HPDE6-E6E7 (cell line): Measurements from ENCODE around the gene PIK3AP1.

Source experiments
- DNase-seq: peaks from one replicate; pipeline ENCODE4 v3.0.0; 2011; ENCODE audit warnings: missing footprints; ENCODE audit errors: extremely low spot score

The PIK3AP1 gene

DNA sequence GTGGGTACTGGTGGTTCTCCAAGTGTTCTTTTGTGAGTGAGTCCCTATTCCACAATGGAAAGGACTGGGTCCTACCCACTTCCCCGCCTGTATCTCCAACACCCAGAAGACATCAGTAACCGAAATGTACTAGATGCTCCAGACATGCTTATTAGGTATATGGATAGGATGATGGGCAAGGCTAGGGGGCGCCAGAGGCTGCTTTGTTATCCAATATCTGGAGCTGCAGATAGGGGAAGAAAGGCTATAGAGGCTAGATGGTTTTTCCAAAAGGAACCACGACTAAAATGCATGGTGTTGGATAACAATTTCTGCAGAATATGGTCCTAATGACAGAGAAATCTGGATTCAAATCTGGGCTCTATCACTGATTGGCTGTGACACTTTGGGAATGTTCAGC lies 77.3 kb downstream of the PIK3AP1 start:
- DNase-seq, result no peak

DNA sequence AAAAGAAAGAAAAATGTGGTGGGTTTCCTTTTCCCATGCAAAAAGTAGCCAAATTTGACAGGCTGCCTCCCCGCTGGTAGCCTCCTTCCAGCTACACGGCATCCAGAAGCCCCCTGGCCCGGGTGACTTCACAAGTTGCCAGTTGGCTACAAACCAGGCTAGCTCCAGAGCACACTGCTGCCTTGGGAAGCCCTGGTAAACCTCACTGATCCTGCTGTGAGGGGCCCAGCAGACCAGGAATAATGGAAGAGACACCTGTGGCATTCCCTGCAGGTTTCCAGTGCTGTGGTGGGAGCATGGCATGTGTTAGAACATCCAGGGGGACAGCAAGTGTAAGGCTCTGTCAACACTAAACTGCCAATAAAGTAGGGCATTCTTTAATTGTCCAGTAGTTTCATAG lies 77.8 kb downstream of the PIK3AP1 start:
- DNase-seq, result no peak

DNA sequence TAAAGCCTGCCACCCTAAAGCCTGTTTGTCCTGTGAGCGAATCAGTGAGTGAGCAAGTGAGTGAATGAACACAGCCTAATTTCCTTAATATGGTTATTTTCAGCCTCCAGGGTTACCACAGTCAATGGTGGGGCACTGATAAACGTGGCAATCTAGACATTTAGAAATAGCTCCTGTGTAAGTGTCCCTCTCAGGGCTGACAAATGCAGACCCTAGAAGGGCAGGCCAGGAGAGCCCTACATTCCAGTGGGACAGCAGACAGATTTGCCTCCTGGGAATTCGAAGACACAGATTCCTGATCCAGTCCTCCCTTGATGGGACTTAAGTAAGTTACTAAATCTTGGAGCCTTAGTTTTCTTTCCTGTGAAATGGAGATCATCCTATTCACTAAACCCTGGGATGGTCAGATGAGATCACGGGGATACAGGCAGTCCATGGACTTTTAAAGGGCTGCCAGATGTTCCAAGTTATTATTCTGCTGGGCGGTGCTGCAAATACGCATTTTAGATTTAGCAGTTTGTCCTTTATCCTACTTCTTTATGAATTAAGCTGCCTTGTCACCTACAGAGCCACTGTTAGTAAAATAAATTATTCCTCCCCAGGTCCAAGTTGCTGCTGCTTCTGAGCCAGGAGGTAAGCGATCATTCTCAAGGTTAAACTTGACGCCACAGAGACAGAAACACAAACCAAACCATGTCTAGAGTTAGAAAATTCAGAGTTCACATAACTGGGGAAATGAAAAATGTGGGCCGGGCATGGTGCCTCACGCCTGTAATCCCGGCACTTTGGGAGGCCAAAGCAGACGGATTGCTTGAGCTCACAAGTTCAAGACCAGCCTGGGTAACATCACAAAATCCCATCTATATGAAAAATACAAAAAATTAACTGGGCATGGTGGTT lies 78.7 kb downstream of the PIK3AP1 start:
- no peak for DNase-seq

GRCh38 chr10:96639899-96640298 lies 80.4 kb downstream of the PIK3AP1 start:
- DNase-seq, result no peak

GRCh38 chr10:96638696-96639095 lies 81.6 kb downstream of the PIK3AP1 start:
- no peak for DNase-seq

- DNase-seq, result no peak
Measured at GRCh38 chr10:96638120-96638519, 82.2 kb downstream of the PIK3AP1 start.

DNA sequence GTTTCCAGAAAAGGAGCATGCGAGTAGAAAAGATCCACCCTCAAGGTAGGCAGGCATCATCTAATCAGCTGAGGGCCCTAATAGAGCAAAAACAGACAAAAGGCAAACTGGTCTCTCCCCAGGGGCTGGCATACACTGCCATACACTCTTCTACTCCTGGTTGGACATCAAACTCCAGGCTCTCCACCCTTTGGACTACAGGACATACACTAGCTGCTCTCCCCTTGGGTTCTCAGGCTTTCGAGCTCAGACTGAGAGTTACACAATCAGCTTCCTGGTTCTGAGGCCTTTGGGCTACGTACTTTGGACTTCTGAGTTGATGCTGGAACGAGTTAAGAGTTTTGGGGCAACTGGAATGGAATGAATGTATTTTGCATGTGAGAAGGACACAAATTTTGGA lies 82.6 kb downstream of the PIK3AP1 start:
- DNase-seq, result no peak

DNA sequence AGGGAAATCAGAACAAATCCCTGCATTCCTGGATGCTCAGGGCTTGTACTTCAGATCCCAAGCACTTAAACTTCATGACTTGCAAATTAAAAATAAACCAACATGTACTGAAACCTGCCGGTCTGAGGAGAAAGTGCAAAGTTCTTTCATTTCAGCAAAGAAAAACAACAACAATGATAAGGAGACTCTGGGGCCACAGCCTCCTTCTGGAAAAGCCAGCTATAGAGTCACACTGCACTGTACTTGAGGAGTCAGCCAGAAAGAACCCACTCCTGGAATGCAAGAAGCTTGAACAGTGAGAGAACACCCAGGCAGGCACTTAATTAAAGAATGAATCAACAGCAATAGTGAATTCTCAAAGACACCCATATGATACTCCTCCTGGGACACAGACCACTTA lies 83.8 kb downstream of the PIK3AP1 start:
- DNase-seq, result no peak

DNA sequence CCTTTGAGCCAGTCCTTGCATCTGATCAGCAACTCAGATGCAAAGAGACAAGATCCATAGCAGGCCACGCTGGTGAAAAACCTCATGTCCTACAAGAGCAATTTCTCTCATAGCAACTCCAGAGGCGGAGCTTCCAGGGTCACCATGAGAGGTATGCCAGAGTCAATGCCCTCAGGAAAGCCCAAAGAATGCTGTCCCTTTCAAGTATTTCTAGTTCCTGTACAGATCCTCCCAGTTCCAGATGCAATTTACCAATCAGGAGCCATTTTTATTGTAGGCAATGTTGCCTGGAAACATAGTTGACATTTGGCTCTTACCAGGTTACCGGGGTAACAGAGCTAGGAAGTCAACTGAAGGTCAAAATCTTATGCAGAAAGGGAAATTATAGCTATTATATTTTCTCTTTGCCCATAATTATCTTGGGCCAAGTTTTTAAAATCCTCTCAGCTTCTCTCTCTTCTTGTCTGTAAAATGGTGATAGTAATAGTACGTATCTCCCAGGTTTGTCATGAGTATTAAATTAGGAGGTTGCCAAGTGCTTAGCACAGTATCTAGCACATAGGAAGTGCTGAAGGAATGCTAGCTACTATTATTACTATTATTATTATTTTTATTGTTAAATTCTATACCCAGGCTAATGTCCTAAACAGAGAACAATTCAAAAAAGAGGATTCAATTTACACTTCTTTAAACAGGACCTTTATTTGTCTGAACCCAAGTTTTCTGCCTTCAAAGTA lies 87.2 kb downstream of the PIK3AP1 start:
- no peak for DNase-seq

- no peak for DNase-seq
Measured at GRCh38 chr10:96627292-96627691, 93.0 kb downstream of the PIK3AP1 start.

DNA sequence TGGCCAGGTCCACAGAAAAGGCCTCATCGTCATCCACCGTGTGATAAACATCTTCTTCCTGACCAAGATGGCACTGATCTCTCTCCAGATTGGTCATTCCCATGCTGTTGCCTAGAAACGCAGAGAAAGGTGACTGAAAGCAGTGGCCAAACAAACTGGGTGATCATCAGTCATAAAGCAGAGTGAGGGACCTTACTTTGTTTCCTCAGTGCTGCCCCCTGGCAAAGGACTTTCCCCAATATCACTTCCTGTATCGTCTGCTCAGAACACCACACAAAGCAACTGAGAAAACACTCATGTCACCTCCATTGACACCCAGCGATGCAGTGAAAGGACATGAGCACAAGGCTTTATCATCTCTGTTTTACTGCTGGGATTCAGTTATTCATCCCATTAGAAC lies 93.5 kb downstream of the PIK3AP1 start:
- DNase-seq, result no peak

GRCh38 chr10:96625173-96625572 lies 95.1 kb downstream of the PIK3AP1 start:
- no peak for DNase-seq

DNA sequence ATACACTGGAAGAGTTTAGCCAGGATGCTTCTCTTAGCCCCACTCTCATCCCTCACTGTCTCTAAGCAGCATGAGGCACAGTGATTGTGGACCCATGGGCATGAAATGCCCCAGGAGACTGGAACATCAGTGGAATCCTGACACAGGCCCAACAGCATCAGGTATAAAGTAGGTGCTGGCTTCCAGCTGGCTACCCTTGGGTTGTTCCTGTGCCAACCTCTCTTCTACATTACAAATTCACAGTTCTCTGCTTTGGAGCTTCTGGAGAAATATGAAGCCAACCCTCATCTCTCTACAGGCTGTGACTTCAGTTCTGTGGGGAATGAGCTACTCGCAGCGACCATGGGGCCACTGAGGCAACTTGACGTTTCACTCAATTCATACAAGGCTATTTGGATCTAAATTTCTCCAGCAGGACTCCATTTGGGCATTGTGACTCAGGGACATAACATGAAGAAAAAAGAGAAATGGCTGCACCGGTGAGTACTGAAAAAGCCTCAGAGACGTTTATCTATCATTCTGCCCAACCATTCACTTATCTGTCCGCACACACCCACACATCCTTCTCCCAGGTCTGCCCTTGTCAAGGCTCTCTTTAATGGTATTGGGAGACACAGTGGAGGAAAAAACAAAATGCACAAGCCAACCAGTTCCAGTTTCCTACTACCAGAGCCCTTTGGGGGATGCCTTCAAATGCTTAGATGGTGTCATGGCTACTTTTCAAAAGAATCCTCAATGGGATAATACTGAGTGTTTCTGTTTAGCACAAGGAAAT lies 98.1 kb downstream of the PIK3AP1 start:
- DNase-seq, result no peak

DNA sequence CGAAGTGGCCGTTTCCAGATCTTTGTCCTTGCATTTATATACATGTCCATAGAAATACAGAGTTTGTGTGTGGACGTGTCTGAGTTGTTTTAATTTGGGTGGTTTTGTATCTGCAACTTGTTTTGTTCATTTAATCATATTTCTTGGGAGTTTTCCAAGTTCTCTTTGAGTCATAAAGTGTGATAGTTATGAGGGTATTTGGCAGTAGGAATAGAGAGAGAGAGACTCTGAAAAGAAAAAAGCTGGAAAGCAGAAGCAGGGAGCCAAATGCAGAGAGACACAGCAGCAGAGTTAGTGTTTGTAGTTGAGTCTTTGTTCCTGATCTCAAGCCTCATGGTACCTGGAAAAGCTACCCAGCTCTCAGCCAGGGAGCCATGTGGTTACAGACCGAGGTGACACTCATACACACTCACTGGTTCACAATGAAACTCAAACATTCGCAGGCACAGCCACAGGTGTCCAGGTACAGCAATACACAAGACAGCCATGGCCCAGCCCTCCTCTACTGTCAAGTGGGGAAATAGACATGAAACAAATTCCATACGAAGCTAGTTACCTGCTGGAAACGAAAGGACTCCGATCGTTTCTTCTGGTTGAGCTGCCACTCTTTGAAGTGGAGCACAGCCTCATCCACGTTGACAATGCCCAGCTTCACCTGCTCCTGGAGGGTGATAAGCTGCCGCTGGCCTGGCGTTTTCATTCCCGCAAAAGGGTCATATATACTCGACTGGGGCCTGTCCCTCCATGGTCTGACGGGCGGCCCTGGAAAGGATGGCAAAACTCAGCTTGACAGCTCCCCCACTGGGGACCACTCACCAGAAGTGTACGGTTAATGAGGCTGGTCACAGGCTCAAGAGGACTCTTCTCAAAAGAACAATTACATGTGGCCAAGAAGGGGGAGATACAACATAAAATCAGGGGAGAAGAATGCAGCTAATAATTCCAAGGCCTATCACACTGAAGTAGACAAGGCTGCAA lies 100.2 kb downstream of the PIK3AP1 start:
- no peak for DNase-seq

DNA sequence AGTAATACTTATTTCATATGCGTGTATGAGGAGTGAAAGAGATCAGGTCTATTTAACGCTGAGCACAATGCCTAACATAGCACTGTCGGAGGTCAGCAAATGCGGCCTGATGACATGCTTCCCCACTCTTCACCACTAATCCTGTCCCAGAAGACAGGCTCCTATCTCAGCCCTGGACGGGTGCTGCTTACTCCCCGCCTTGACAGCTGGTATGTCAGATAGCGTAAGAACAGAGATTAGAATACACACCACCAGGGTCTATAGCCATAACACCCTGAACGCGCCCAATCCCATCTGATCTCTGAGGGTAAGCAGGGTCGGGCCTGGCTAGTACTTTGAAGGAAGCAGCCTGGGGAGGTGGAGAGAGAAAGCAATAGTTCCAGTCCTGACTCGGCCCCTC lies 101.2 kb downstream of the PIK3AP1 start:
- no peak for DNase-seq

GRCh38 chr10:96618653-96619052 lies 101.7 kb downstream of the PIK3AP1 start:
- DNase-seq, result no peak

GRCh38 chr10:96616961-96617360 lies 103.4 kb downstream of the PIK3AP1 start:
- no peak for DNase-seq

GRCh38 chr10:96614515-96614914 lies 105.8 kb downstream of the PIK3AP1 start:
- peak; percentile 61 for DNase-seq

- peak; percentile 15 for DNase-seq
Measured at GRCh38 chr10:96613576-96613975, 106.7 kb downstream of the PIK3AP1 start.

- DNase-seq, result no peak
Measured at GRCh38 chr10:96612055-96612830, 108.1 kb downstream of the PIK3AP1 start.
